Heart left ventricle (tissue), 13 donors: Measurements from ENCODE around the gene BMPER.

Source experiments
- POLR2A ChIP-seq, 2 donors: fragments of 450-650 bp; IDR thresholded peaks; one replicate each; pipeline ENCODE4 v1.6.1; 2017; ENCODE audit warnings: antibody characterized with exemption in 2 of 2, mild to moderate bottlenecking in 2 of 2, moderate library complexity in 2 of 2
- TF ChIP-seq, protein P1 (sequence below), 12 donors: fragments of 200-600 bp; sonication (generic) in 4 of 12; IDR thresholded peaks; one replicate each; pipeline versions ENCODE4 v1.5.0 to v1.8.0; 2018 to 2022; ENCODE audit warnings: antibody characterized with exemption in 12 of 12, mild to moderate bottlenecking in 5 of 12
- donor health status: ischemic (EF 13 %, LVEDD 7.1; RV severe dilation, severe dysfunction).
- donor health status: DM: no; HTN: yes; CAD: no.
- donor health status: DM: no; HTN: no; CAD: no.
- donor health status: ischemic (EF 25% LVEDD 6.9; RV normal size, moderate dysfunction).
- donor health status: ischemic (EF 25% LVEDD 5.7; RV mildly dilated, moderate dysfunction).
- donor health status: ischemic (EF 35%, LVEDD 5.7; RV mildly dilated, moderate dysfunction).
- donor health status: nonischemic (EF 11% LVEDD 7.7; RV severe dilation, severe dysfunction).
- donor health status: DM: yes; HTN: yes; CAD: no.
- donor health status: PGD.
- donor health status: ischemic (EF 29% LVEDD 5.4; RV normal size, mild dysfunction).
- donor health status: nonischemic (EF 23%, LVEDD 6.1; RV moderate dilation, normal function).

DNA sequence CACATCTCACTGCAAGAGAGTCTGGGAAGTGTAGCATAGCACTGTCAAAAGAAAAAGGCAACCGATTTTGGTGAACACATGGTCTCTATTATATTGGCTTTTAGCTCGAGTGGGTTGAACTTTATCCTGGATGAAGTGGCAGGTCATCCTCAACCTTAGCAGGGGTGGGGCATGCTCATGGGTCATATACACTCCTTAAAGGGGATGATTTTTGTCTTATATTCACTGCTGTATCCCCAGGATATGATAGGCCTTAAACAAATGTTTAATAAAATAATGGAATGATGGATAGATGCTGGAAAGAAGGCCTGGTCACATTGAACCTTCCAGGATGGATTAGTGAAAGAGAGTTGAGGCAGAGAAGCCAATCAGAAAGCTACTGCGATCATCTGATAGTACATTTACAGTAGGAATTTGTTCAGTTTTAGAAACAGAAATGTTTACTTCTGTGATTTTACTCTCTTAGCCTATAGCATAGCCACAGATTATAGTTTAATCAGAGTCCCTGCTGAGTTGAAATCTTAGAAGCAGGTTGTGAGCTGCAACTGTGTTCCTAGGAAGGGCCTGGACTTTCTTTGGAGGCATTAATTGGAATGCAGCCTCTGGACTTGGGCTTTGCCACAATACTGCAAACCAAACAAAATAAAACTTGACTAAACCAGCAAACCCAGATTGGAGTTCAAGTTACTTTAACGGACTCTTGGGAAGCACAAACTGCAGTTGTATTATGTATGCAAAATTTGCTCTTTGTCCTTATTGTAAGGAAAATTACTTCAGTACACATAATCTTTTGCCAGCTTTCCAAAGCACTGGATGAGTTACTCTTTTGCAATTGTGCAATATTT, 138.3 kb downstream of the BMPER start:
- TF ChIP-seq, protein P1, sequence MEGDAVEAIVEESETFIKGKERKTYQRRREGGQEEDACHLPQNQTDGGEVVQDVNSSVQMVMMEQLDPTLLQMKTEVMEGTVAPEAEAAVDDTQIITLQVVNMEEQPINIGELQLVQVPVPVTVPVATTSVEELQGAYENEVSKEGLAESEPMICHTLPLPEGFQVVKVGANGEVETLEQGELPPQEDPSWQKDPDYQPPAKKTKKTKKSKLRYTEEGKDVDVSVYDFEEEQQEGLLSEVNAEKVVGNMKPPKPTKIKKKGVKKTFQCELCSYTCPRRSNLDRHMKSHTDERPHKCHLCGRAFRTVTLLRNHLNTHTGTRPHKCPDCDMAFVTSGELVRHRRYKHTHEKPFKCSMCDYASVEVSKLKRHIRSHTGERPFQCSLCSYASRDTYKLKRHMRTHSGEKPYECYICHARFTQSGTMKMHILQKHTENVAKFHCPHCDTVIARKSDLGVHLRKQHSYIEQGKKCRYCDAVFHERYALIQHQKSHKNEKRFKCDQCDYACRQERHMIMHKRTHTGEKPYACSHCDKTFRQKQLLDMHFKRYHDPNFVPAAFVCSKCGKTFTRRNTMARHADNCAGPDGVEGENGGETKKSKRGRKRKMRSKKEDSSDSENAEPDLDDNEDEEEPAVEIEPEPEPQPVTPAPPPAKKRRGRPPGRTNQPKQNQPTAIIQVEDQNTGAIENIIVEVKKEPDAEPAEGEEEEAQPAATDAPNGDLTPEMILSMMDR (IDR thresholded peaks at IDR 0.05): no peak
- no peak for TF ChIP-seq POLR2A (IDR thresholded peaks at IDR 0.05)
